ENCODE data around the gene NPPA. TPM values are rescaled to one million over a fixed set of nuclear protein-coding genes. Genes with fewer than 3 reads are reported as not detected.

The NPPA gene
- total RNA-seq, 4 donors from 2014 or later = 1.7 TPM; not detected in 3

DNA sequence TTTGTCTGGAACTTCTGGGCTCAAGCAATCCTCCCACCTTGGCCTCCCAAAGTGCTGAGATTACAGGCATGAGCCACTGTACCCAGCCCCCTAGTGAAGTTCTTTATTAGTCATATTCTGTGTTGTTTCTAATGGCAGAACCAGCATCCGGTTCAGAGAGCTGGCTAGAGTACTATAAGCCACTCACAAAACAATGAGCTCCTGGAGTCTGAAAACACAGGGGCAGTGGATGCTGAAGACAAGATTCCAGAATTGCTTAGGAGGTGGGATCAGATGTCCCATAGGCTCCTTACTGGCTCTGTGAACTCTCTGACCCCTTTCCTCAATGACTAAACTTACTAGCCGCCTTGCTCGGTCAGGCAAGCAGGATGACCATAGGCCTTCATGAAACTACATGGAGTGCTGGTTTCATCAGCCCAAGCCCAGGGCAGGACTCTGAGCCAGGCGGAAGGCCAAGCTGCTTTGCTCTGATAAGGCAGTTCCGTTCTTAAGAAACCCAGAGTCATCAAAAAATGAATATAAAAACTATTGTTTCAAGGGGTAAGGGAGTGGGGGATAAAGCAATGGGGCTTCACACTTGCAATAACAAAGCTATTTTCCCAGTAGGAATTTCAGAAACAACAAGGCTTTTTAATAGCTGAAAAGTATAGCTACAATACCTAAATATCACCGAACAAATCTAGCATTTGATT, 49.9 kb downstream of the NPPA start:
- WGBS = 87% methylated on average over 6 of the region's 6 CpGs
- peaks cover 32 to 76% (median 69%) of the 10 kb centered on the region in 4 donors for H3K36me3 ChIP-seq
- H3K27ac ChIP-seq (replicated peaks in 1 of 4) = peak overlapping the region in 3 of 4 donors; percentile 12 to 50 (median 42)
- H3K27me3 ChIP-seq = no peaks in the 10 kb centered on the region
- H3K4me1 ChIP-seq = peaks cover 17 to 43% (median 32%) of the 10 kb centered on the region in 4 donors
- DNase-seq (ENCODE audit: extremely low spot score) = no peak
- H3K4me3 ChIP-seq = no peak overlapping the region
- TF ChIP-seq EP300 (IDR thresholded peaks at IDR 0.05) = no peak
- TF ChIP-seq, protein P1, sequence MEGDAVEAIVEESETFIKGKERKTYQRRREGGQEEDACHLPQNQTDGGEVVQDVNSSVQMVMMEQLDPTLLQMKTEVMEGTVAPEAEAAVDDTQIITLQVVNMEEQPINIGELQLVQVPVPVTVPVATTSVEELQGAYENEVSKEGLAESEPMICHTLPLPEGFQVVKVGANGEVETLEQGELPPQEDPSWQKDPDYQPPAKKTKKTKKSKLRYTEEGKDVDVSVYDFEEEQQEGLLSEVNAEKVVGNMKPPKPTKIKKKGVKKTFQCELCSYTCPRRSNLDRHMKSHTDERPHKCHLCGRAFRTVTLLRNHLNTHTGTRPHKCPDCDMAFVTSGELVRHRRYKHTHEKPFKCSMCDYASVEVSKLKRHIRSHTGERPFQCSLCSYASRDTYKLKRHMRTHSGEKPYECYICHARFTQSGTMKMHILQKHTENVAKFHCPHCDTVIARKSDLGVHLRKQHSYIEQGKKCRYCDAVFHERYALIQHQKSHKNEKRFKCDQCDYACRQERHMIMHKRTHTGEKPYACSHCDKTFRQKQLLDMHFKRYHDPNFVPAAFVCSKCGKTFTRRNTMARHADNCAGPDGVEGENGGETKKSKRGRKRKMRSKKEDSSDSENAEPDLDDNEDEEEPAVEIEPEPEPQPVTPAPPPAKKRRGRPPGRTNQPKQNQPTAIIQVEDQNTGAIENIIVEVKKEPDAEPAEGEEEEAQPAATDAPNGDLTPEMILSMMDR (IDR thresholded peaks at IDR 0.05) = no peak
- TF ChIP-seq POLR2AphosphoS5 (IDR thresholded peaks at IDR 0.05) = no peak
- no peak for TF ChIP-seq POLR2A (IDR thresholded peaks at IDR 0.05; ENCODE audit: low read depth)
- intact Hi-C loops (cut with DNase I) = no loop called here
- H3K9me3 ChIP-seq = no peaks in the 10 kb centered on the region

DNA sequence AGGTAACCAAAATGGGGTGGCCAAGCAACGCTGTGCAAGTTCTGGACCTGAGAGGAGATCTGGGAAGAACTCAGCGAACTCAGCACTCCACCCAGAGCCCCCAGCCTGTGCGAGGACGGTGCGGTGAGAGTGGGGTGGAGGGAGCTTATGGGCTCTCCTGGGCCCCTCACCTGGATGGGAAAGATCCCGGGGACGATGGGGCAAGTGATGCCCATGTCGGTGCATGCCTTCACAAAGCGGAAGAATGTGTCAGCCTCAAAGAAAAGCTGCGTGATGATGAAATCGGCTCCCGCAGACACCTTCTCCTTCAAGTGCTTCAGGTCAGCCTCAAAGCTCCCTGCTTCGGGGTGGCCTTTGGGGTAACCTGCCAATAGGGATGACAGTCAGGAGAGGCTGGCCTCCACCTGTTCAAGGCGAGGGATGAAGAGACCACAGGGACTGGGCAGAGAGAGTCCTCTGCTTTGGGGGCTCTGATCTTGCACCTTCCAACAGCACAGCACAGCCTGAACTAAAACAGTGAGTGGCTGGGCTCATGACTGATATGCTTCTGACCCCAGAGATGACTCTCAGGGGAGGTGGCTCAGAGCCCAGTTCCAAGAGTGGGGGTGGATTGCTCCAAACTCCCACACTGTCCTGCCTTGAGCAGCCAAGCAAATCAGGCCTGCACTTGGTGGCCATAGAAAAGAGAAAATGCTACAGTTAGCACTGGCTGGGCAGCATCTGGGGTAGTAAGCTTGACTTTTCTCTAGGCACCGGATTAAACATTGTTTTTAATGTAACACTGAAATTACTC, 51.4 kb downstream of the NPPA start:
- Histone ChIP-seq H3K4me3 (no peak overlapping the region), H3K27ac (replicated peaks in 1 of 4) (peak overlapping the region in 2 of 4 donors; percentile 38 to 50), H3K27me3 (no peaks in the 10 kb centered on the region), H3K9me3 (no peaks in the 10 kb centered on the region), H3K36me3 (peaks cover 32 to 84% (median 76%) of the 10 kb centered on the region in 4 donors), H3K4me1 (peaks cover 14 to 48% (median 28%) of the 10 kb centered on the region in 4 donors)
- intact Hi-C loops (cut with DNase I) = no loop called here
- WGBS = 95% methylated on average over 15 of the region's 15 CpGs
- TF ChIP-seq EP300 (IDR thresholded peaks at IDR 0.05) (no peak), POLR2AphosphoS5 (IDR thresholded peaks at IDR 0.05) (no peak), POLR2A (IDR thresholded peaks at IDR 0.05; ENCODE audit: low read depth) (no peak)
- TF ChIP-seq, protein P1 (IDR thresholded peaks at IDR 0.05) = no peak
- DNase-seq (ENCODE audit: extremely low spot score) = no peak

Small RNAs within 50 kb of the gene (small RNA-seq; reads per million reads assigned to genes)
- 0 reads per million in 3 donors for gene RF02156
- gene RF02157 = 0 reads per million in 3 donors
- gene RF02158 = 0 reads per million in 3 donors

Other genes with a start within 250 kb of the NPPA start
- 10 to 100 TPM in 2 of 4 donors, 1 to 10 TPM in 2; 3.1 to 12.0 (median 8.3) TPM for gene FBXO2, start 193.4 kb downstream of the NPPA start, total RNA-seq
- gene FBXO44, start 192.9 kb downstream of the NPPA start, total RNA-seq = 10 to 100 TPM; 13.3 to 19.8 (median 16.1) TPM
- gene FBXO6, start 183.6 kb downstream of the NPPA start, total RNA-seq = 10 to 100 TPM; 12.9 to 21.9 (median 15.2) TPM
- 10 to 100 TPM; 31.6 to 51.7 (median 42.4) TPM for gene MAD2L2, start 166.6 kb downstream of the NPPA start, total RNA-seq
- under 1 TPM in 2 of 4 donors, not detected in 2; under 0.01 to 0.06 TPM for gene DRAXIN, start 156.1 kb downstream of the NPPA start, total RNA-seq
- 10 to 100 TPM; 31.6 to 73.4 (median 45.6) TPM for gene AGTRAP, start 111.6 kb downstream of the NPPA start, total RNA-seq
- 1 to 10 TPM in 2 of 4 donors, not detected in 2; 2.3 to 4.3 TPM for gene C1orf167, start 85.6 kb downstream of the NPPA start, total RNA-seq
- gene MTHFR, start 41.8 kb downstream of the NPPA start, total RNA-seq = 10 to 100 TPM; 23.4 to 38.6 (median 26.8) TPM
- 10 to 100 TPM; 12.5 to 19.7 (median 15.5) TPM for gene CLCN6, start 41.6 kb downstream of the NPPA start, total RNA-seq
- gene NPPB, start 11.2 kb upstream of the NPPA start, total RNA-seq = not detected
- gene KIAA2013, start 78.6 kb upstream of the NPPA start, total RNA-seq = 100 to 1,000 TPM in 2 of 4 donors, 10 to 100 TPM in 2; 77.7 to 145 (median 104) TPM
- gene PLOD1, start 86.9 kb upstream of the NPPA start, total RNA-seq = 100 to 1,000 TPM in 1 of 4 donors, 10 to 100 TPM in 3; 67.5 to 111 (median 75.0) TPM
- gene MFN2, start 132.7 kb upstream of the NPPA start, total RNA-seq = 100 to 1,000 TPM; 166 to 242 (median 191) TPM
- gene MIIP, start 171.7 kb upstream of the NPPA start, total RNA-seq = 10 to 100 TPM; 30.7 to 52.3 (median 39.8) TPM
- gene TNFRSF8, start 215.5 kb upstream of the NPPA start, total RNA-seq = 1 to 10 TPM in 3 of 4 donors, under 1 TPM in 1; 0.83 to 2.8 (median 2.3) TPM